Cerebellar nuclear complex (tissue), 1 donor: ENCODE measurements around the gene PEBP1.

Experiments
- DNase-seq, 2 experiments: peaks; one replicate each; lab custom pipeline; 2025; lab: John Stamatoyannopoulos, UW

The PEBP1 gene

GRCh38 chr12:118193958-118194357 is 58.0 kb downstream of the PEBP1 start:
- no peak for DNase-seq
